NCI-H510A (cell line): ENCODE measurements around the gene ITPRID2.
"Not testable (repeated sequence)": the region's sequence is repeated elsewhere in the genome, so short reads cannot be mapped to it uniquely, and the experiment has no call there.

Experiments used
- DNase-seq: peaks from one replicate; lab custom pipeline; 2025; lab: John Stamatoyannopoulos, UW

The ITPRID2 gene

DNA sequence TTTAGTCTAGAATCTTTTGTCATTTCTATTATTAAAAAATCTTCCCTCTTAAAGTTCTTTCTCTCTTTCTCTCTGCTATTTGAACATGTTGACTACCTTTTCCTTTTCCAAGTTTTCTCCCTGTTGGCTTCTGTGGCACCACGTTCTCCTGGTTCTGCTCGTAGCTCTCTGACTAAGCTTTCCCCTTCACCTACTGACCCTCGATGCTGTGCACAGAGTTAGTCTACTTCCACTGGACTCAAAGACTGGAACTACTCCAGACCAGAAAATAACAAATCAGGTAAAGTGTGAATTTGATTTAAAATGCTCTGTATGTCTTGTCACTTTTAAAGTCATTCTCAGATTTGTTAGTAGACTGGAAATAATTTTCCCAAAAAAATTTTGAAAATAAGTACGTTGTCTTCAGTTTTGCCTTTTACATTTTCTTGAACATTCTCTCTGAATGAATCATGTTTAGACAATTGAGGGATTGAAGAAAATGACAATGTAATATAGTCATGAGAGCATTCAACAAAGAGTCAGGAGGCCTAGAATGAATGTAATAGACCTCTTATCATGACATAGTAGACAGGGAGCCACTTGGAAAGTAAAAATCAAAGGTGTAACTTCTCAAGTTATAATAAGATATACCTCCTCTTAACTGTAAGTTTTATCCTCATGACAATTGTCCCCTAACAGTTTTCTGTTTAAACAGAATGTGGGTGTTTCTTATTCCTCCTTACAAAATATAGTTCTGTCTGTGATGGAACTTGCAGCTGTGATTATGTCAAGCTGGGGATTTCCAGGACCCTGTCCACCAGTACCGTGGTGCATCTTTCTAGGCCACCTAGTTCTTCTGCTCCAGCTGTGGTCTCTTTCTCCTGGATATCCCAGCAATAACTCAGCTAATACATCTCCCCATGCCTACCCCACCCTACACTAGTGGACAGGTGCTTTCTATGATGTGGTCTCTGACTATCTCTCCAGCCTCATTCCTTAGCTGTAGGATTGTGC, 25.5 kb downstream of the ITPRID2 start:
- DNase-seq, result no peak

DNA sequence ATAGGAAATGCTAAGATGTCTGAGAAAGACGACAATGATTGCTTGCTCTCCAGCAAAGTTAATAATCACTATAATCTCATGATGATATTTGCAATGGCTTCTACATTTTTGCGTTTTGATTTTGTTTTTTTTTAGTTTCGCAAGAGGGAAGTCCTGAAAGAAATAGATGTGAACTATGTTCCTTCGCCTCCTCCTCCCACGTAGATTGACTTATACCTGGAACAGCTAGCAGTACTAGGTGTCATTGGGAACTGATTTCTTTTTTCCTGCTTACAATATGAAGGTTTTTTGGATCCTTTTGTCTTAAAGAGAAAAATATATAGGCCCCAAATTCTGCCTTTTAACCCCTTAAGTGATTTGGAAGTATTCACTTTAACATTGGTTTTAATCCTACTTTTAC, 26.7 kb downstream of the ITPRID2 start:
- DNase-seq, result no peak

DNA sequence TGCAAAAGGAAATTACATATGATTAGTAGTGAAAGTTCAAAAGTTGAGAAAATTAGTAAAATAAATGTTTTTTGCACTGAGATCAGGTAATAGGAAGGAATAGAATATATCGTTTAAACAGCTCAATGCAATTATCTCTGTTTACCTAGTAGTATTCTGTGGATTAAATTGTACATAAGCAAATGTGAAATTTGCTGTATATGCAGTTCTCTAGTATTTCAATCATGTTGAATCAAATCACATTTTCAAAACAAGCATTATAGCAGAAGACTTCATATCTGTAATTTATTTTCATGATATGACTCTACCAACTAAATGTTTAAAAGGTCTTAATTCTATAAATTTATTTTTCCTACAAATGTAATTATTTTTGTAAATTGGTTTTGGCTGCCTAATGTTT, 31.6 kb downstream of the ITPRID2 start:
- DNase-seq, result no peak

DNA sequence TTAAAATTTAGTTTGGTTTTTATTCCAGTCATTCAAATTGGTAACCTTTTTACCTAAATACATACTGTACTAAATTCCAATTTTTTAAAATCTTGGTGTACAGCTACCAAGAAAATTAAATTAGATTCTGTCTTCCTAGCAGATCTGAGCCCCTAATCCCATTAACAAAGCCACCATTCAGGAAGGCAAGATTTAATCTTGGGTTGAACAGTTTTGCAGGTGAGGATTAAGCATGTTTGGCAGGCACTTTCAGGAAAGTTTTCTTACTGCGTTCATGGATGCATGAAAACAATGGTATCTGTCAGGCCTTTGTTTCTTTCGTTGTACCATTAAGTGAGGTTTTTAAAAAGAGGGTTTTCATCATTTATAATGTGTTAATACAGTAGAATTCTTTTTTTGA, 32.8 kb downstream of the ITPRID2 start:
- DNase-seq, result no peak

DNA sequence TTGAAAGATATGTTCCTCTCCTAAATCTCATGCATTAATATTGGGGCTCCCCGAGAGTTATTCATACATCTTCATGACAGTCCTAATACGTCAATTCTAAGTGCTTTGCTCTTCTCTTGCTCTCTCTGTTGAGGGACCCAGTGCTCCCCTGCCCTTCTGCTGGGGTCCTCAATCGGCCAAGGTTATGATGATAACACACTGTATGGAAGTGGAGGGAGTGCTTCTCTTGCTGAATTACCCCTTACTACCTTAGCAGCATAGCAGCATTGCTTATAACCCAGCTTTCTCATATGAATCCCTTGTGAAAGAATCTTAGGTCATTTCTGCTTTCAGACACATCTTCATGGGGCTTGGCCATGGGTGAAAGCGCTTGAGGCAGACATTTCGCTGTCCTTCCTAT, 43.2 kb downstream of the ITPRID2 start:
- DNase-seq, result no peak

DNA sequence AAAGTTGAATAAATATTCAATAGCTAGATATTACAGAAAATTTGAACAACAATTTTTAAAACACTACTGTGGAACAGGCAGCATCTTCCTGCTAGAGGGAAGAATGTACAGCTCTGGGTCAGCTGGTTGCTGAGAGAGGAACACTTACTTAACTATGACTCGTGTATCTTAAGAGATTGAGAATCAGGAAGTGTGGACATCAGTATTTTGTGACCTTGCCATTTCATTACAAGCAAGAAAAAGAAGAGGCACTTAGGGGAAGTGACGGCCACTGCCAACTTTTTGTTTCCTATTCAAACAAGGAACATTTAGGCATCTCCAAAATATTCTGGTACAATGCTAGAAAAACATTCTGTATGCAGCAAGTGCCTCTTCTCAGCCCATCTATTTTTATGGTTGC, 45.9 kb downstream of the ITPRID2 start:
- DNase-seq, result no peak

DNA sequence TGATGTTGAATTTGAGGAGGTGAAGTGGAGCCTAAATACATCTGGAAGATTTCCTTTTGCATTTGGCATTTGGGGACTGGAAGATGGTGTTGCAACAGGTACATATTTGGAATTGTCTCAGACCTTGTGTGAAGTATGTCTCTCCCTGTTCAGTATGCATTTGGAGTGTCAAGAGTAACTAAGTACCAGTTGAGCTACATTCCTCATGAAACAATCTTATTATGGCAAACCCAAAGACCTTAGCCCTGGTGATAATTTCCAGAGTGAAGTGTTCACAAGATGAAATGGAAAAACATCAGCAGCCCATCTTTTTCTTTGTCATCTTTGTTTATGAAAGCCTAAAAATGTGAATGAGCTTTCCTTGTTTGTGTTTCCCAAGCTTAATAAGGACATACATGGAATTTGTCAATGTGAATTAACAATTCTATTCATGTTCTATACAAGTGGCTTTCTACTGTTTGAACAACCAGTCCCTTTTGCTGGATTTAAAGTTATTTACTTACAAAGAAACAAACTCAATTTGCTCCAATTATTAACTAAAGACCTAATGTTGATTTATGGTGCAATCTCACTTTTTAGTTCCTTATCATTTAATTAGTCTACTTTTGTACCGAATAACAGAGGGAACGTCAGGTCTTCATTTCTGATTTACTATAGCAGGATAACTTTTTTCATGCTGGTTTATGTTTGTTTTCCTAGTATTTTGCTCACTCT, 52.0 kb downstream of the ITPRID2 start:
- no peak for DNase-seq

DNA sequence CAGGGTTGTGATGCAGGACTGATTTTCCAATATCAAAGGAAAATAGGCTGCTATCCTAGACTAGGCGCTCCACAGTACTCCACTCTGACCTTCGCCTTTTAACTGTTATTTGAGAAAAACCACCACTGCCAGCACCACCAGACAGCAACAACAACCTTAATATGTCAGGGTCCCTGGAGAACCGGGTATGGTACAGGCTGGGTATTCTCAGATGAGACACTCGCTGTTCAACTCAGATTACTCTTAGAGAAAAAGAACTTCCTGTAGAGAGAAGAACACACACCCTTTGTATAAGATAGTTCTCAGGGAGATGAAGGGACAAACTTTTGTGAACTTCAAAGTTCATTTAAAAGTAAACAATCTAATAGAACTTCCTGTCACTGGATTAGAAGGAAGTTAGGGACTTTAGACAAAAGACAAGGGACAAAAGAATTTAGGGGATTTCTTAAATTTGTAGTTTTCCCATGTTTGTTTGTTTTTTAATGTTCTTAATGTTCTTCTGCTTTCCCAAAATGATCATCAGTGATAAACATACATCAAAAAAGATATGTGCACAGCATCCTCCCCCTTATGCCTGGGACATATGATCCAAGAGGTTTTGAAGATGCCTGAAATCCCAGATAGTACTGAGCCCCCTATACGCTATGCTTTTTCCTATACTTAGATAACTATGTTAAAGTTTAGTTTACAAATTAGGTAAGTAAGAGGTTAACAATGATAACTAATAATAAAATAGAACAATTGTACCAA, 52.8 kb downstream of the ITPRID2 start:
- no peak for DNase-seq

DNA sequence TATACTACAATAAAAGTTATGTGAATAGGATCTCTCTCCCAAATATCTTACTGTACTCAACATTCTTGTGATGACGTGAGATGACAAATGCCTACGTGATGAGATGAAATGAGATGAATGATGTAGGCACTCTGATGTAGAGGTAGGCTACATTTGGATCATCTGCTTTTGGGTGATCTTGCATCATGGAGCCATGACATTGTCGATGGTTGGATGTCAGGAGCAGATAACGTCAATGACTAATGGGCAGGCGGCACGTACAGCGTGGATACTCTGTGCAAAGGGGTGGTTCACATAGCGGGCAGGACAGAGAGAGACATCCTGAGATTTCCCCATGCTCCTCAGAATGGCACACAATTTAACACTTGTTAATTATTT, 53.4 kb downstream of the ITPRID2 start:
- no peak for DNase-seq

DNA sequence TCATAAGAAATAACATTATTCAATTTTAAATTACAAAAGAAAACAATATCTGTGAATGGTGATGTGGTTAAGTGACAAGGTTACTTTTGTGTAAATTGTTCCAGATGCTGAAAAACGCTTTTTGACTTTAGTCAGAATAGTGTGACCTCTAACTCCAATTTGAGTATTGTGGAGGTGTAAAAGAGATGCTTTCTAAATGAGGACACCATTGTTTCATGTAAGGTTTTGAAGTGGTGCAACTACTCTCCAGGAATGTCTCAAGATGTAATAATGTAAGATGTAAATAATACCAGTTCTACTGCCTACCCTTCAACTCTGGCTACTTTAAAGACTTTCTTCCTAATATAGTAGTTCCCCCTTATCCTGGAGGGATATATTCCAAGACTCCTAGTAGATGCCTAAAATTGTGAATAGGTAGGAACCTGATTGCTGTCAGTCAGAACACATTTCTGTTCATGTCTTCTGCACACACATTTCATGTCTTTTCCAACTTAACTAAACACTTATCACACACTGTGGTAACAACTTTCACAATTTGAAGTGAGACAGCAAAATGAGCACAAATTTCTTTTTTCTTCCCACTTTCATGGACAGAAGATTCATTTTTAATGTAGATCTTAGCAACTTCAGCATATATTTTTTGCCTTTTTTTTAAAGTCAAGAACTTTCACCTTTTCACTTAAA, 55.1 kb downstream of the ITPRID2 start:
- DNase-seq, result no peak

DNA sequence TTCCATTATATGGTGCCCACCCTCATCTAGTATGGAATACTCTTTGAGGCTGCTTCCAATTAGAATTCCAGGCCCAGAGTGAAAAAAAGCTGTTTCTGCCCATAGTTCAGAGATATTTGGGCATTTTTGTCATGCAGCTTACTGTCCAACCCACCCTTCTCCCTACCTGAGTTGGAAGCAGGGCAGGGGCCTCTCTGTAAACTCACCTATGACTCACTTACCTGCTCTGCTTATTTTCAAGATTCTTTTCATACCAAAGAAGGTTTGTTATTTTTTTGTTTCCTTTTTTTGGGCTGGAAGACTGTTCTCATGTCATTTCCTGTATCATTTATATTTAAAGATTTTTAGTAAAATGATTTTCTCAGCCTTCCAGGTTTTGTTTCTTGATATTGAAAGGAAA, 55.7 kb downstream of the ITPRID2 start:
- DNase-seq, result no peak

DNA sequence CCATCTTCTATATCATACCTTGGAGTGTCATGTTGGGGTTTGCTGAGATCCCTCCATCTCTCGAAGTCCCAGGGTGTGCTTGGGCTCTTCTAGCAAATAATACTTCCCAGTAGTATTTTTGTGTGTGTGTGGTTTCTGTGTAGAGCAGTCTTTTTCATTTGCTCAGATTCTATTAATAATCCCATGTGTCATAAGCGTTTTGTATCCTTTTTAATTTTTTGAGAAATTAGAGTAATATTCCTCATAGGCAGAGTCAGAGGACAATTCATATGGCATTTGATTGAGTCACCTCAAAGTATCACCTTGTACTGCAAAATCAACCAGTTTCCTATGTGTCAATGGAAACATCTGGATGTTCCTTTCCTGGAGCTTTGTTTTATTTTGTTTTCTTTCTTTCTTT, 56.7 kb downstream of the ITPRID2 start:
- DNase-seq, result no peak

DNA sequence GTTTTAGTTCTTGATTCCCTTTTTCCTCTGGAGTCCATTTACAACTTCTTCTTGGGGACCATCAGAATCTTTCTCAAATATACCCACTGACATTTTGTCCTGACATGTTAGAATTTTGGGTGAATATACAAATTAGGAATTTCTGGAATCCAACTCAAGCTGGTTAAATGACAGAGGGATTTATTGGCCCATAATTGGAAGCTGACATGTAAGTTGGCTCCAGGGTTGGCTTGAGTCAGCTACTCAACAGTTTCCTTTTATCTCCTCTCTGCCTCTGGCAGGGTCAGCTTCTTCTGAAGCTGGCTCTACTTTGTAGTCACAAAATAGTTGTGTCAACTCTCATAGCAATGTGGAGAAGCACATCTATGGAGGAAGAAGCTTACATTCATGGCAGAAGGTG, 57.5 kb downstream of the ITPRID2 start:
- no peak for DNase-seq

DNA sequence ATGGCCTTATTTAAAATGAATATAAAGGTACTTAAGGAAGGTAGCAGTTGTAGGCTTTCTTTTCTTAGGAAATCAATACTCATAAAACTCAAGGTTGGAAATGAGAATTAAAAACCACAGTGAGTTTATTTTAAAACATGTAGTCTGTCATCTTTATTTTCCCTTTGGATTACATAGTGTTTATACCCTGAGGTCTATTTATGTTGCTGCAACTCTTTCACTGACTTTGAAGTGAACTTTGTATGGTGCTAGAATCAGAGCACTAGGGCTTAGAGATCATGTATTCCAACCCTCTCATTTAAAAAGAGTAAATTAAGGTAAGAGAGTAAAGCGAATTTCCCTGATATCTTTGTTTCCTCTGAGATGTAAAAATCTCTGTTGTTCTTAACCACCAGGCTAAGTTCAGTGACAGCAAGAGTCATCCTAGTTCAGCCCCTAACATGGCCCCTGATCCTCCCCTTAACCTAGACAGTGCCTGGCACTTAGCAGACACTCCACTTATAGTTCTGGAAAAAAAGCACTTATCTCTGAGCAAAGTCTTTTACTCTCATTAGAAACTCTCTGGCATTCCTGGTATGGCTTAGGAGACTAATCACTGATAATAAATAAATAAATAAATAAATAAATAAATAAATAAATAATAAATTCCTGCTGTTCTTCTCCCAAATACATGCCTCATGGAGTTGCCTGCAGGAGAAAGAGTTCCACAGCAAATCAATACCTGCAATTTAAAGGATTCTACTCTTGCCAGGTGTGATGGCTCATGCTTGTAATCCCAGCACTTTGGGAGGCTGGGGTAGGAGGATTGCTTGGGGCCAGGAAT, 61.1 kb downstream of the ITPRID2 start:
- no peak for DNase-seq

DNA sequence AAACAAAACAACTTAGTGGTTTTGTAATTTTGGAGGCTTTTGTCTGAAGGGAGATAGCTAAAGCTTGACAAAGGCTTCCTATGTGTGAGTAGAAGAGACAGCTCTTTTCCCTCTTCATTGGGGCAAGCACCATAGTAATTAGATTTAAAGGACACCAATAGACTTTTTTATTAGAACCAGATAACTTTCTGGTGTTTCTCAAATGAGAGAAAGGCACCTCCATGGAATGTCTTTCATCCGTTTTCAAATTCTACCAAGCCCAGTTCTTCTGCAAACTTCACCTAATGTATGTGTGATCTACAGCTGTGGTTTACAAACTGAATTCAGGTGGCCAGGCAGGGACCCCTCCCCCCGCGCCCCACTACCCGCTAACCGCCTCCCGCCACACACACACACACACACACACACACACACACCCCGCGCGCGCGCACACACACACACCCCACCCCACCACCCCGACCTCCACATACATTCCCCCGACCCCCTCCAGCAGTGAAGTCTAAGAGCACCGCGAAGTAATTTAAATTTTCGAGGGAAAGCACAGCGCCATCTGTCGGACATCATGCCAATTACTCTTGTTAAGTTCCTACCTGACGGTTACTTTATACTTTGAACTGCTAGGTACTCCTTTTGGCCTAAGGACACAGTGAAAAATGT, 62.5 kb downstream of the ITPRID2 start:
- DNase-seq, result no peak

DNA sequence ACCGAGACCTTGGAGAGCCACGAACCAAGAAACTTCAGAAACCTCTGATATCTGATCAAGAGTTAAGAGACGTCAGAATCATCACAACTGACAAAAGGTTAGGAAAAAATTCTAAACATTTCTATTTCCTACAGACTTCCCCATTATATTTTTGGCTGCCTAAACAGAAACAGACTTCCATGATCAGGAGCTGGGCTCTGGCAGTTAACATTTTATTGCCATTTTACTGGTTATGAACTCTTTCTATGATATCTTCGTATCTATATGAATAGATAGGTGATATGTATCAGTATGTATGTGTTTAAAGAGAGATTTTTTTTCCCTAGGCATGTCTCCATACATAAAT, 63.0 kb downstream of the ITPRID2 start:
- no peak for DNase-seq

DNA sequence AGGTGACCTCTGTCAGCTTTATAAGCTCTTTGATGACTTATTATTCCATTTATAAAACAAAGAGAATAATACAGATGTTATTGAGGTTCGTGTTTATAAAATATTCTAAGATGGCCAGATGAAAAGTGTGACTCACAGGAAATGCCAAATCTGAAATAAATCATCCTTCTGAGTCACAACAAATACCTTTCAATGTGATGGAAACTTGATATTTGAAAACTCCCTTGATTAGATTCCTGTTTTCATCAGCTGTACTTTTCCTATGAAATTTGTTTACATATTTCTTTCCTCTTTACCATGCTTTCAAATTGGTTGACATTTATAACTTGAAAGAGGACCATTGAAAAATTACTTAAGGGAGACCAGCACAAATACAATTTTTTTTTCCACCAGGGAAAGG, 63.5 kb downstream of the ITPRID2 start:
- DNase-seq, result no peak

DNA sequence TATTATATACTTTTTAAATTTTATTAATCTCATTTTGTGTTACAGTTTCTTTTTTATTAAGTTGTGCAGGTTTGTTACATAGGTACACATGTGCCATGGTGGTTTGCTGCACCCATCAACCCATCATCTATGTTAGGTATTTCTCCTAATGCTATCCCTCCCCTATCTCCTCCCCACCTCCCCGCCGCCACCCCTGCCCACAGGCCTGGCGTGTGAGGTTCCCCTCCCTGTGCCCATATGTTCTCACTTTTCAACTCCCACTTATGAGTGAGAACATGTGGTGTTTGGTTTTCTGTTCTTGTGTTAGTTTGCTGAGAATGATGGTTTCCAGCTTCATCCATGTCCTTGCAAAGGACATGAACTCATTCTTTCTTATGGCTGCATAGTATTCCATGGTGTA, 64.3 kb downstream of the ITPRID2 start:
- DNase-seq, result not testable (repeated sequence)

DNA sequence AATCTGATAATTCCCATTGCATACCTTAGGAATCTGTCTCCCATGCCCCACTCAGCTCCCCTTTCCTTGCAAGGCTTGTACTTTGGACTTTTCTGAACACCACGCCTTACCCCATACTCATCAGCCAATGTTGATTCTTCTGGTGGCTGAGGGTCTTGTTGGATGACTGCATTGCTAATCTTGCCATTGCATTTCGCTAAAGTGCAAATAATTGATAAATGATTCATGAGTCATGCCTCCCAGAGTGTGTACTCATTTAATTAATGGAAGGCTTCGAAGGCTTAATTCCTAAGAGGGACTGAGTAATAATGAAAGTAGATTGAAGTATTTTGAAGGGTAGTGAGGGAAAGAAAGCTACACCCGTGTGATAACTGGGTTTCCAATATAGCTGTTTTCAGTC, 66.1 kb downstream of the ITPRID2 start:
- DNase-seq, result no peak

DNA sequence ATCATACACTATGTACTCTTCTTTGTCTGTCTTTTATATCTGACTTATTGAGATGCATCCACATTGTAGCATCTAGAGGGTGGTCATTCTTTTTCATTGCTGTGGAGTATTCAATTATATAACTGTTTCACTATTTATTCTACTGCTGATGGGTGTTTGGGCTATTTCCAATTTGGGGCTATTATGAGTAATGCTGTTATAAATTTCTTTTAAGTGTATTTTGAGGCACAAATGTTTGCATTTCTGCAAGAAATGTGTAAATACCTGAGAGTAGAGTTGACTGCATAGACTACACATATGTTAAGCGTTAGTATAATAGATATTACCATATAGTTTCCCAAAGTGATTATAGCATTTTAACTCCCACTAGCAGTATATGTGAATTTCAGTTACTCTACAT, 67.2 kb downstream of the ITPRID2 start:
- no peak for DNase-seq

DNA sequence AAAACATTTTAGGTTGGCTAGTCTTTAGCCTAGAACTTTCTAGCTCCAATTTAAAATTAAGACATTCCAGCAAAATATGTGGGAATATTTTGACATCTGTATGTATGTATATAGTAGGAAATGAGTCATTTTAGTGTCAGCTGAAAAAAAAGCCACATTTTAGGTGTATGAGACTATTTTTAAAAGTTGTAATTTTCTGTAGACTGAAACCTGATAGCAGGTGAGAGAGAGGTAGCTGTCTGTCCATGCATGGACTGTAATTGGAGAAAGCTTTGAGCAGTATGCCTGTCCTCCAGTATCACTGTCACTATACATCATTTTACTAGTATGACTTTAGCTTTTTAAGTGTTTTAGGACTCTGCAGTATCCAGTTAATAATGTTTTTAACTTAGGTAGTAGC, 68.0 kb downstream of the ITPRID2 start:
- no peak for DNase-seq
